H9 (cell line): Measurements from ENCODE around the gene ILF3. TPM values are rescaled to one million over a fixed set of nuclear protein-coding genes. Genes with fewer than 3 reads are reported as not detected.

ENCODE experiments used
- DNase-seq: peaks from one replicate; pipeline ENCODE4 v3.0.0-alpha.2; 2017
- H2AFZ ChIP-seq: one replicate; pipeline ENCODE4 v1.6.1; 2013; ENCODE audit warnings: mild to moderate bottlenecking, low read length, control low read depth, moderate library complexity
- H2AK5ac ChIP-seq: 2 replicates; pipeline ENCODE4 v1.6.1; 2013; ENCODE audit warnings: low read length, control low read depth, mixed read lengths; ENCODE audit not compliant: insufficient read length
- H2BK120ac ChIP-seq: one replicate; pipeline ENCODE4 v1.6.1; 2013; ENCODE audit warnings: low read depth, mild to moderate bottlenecking, low read length, control low read depth, inconsistent platforms; ENCODE audit not compliant: poor library complexity, severe bottlenecking
- H2BK12ac ChIP-seq: 2 replicates; pipeline ENCODE4 v1.6.1; 2013; ENCODE audit warnings: low read length, control low read depth, mixed read lengths, low read depth; ENCODE audit not compliant: insufficient read length
- H2BK15ac ChIP-seq: 2 replicates; pipeline ENCODE4 v1.6.1; 2013; ENCODE audit warnings: low read depth, low read length, control low read depth
- H2BK20ac ChIP-seq: one replicate; pipeline ENCODE4 v1.6.1; 2013; ENCODE audit warnings: low read depth, mild to moderate bottlenecking, low read length, control low read depth, inconsistent platforms; ENCODE audit not compliant: poor library complexity, severe bottlenecking
- H2BK5ac ChIP-seq: 2 replicates; pipeline ENCODE4 v1.6.1; 2013; ENCODE audit warnings: low read length, control low read depth, mixed read lengths; ENCODE audit not compliant: insufficient read length
- H3K14ac ChIP-seq: 2 replicates; pipeline ENCODE4 v1.6.1; 2013; ENCODE audit warnings: low read length, control low read depth; ENCODE audit not compliant: insufficient read depth
- H3K18ac ChIP-seq: 2 replicates; pipeline ENCODE4 v1.6.1; 2013; ENCODE audit warnings: low read depth, mild to moderate bottlenecking, mixed read lengths, low read length, control low read depth; ENCODE audit not compliant: insufficient read length
- H3K23ac ChIP-seq: 2 replicates; pipeline ENCODE4 v1.6.1; 2013; ENCODE audit warnings: low read length, control low read depth, mixed read lengths, low read depth; ENCODE audit not compliant: insufficient read length
- H3K23me2 ChIP-seq: 2 replicates; pipeline ENCODE4 v1.6.1; 2013; ENCODE audit warnings: low read depth, mild to moderate bottlenecking, mixed read lengths, low read length, control low read depth; ENCODE audit not compliant: insufficient read length, poor library complexity, severe bottlenecking
- H3K27ac ChIP-seq: 2 replicates; pipeline ENCODE4 v1.5.1; 2013; ENCODE audit warnings: low read length, control low read depth, mixed read lengths, low read depth; ENCODE audit not compliant: insufficient read length
- H3K27me3 ChIP-seq: 2 replicates; pipeline ENCODE4 v1.6.1; 2013; ENCODE audit warnings: low read length, control low read depth, inconsistent platforms; ENCODE audit not compliant: insufficient read depth
- H3K4ac ChIP-seq: 2 replicates; pipeline ENCODE4 v1.6.1; 2013; ENCODE audit warnings: low read depth, mild to moderate bottlenecking, control low read depth, inconsistent platforms, low read length, moderate library complexity
- H3K4me1 ChIP-seq: 2 replicates; pipeline ENCODE4 v1.6.1; 2013; ENCODE audit warnings: low read length, control low read depth, inconsistent platforms; ENCODE audit not compliant: insufficient read depth
- H3K4me2 ChIP-seq: 2 replicates; pipeline ENCODE4 v1.6.1; 2013; ENCODE audit warnings: low read length, control low read depth, mixed read lengths; ENCODE audit not compliant: insufficient read length, insufficient read depth
- H3K56ac ChIP-seq: 2 replicates; pipeline ENCODE4 v1.6.1; 2013; ENCODE audit warnings: low read depth, mild to moderate bottlenecking, mixed read lengths, low read length, control low read depth; ENCODE audit not compliant: insufficient read length
- H3K79me1 ChIP-seq: 2 replicates; pipeline ENCODE4 v1.6.1; 2013; ENCODE audit warnings: low read depth, mild to moderate bottlenecking, moderate library complexity, low read length, control low read depth, inconsistent platforms; ENCODE audit not compliant: insufficient read depth, poor library complexity, severe bottlenecking
- H3K79me2 ChIP-seq: 2 replicates; pipeline ENCODE4 v1.6.1; 2013; ENCODE audit warnings: low read length, control low read depth, inconsistent platforms; ENCODE audit not compliant: insufficient read depth
- H3K9ac ChIP-seq: 2 replicates; pipeline ENCODE4 v1.6.1; 2013; ENCODE audit warnings: low read length, control low read depth, mixed read lengths; ENCODE audit not compliant: insufficient read length; ENCODE audit errors: extremely low read depth
- H3K9me3 ChIP-seq: one replicate; pipeline ENCODE4 v1.6.1; 2013; ENCODE audit warnings: low read depth, low read length, inconsistent platforms; ENCODE audit not compliant: control insufficient read depth
- H3T11ph ChIP-seq: one replicate; pipeline ENCODE4 v1.6.1; 2013; ENCODE audit warnings: mild to moderate bottlenecking, low read length, control low read depth, inconsistent platforms
- H4K20me1 ChIP-seq: one replicate; pipeline ENCODE4 v1.6.1; 2013; ENCODE audit not compliant: control insufficient read depth, insufficient read length, insufficient read depth
- H4K5ac ChIP-seq: 2 replicates; pipeline ENCODE4 v1.6.1; 2013; ENCODE audit warnings: low read depth, mild to moderate bottlenecking, mixed read lengths, low read length, control low read depth; ENCODE audit not compliant: insufficient read length
- H4K8ac ChIP-seq: replicated peaks from 2 replicates; pipeline ENCODE4 v1.6.1; 2013; ENCODE audit warnings: low read length, control low read depth, mixed read lengths, low read depth; ENCODE audit not compliant: insufficient read length
- H4K91ac ChIP-seq: 2 replicates; pipeline ENCODE4 v1.6.1; 2013; ENCODE audit warnings: low read depth, mild to moderate bottlenecking, moderate library complexity, mixed read lengths, low read length, control low read depth; ENCODE audit not compliant: insufficient read length
- H3K27ac Mint-ChIP-seq, 3 experiments: 2 replicates in 2 of 3; 3 replicates in 1 of 3; pipeline ENCODE4 v1.8.0; 2020 to 2021; ENCODE audit warnings: mixed read lengths in 3 of 3, mild to moderate bottlenecking in 1 of 3, moderate library complexity in 1 of 3
- H3K27me3 Mint-ChIP-seq: 2 replicates; pipeline ENCODE4 v1.8.0; 2021; ENCODE audit warnings: low read depth, mild to moderate bottlenecking, moderate library complexity, mixed read lengths
- H3K36me3 Mint-ChIP-seq, 3 experiments: 2 replicates in 2 of 3; 3 replicates in 1 of 3; pipeline ENCODE4 v1.8.0; 2020 to 2021; ENCODE audit warnings: low read depth in 3 of 3, mixed read lengths in 3 of 3; ENCODE audit not compliant: insufficient read depth in 1 of 3
- H3K4me1 Mint-ChIP-seq, 2 experiments: 2 replicates each; pipeline ENCODE4 v1.8.0; 2020; ENCODE audit warnings: mixed read lengths in 2 of 2
- H3K4me3 Mint-ChIP-seq, 2 experiments: 2 replicates in 1 of 2; 3 replicates in 1 of 2; pipeline ENCODE4 v1.8.0; 2020 to 2021; ENCODE audit warnings: mild to moderate bottlenecking in 2 of 2, mixed read lengths in 2 of 2, moderate library complexity in 1 of 2
- H3K9me3 Mint-ChIP-seq, 2 experiments: 2 replicates in 1 of 2; 3 replicates in 1 of 2; pipeline ENCODE4 v1.8.0; 2020; ENCODE audit warnings: mild to moderate bottlenecking in 2 of 2, mixed read lengths in 2 of 2, moderate library complexity in 1 of 2
- WGBS: extraction: QIAGEN DNeasy Blood & Tissue Kit; methylation state at CpG from one replicate; pipeline ENCODE4 v1.1.7; 2013; ENCODE audit warnings: missing lambda C conversion rate, low lambda C conversion rate, mixed read lengths; ENCODE audit not compliant: insufficient read length; ENCODE audit errors: extremely low coverage; 5-methylcytosine and 5-hydroxymethylcytosine counted together
- microRNA-seq: library from miRNA; unstranded; fragments of <30 nt; microRNA quantifications from one replicate; pipeline ENCODE4, GENCODE V29; 2020; ENCODE audit warnings: borderline microRNAs expressed
- total RNA-seq: library from RNA; stranded (reverse); gene quantifications from 2 replicates; pipeline ENCODE4 v1.2.1, GENCODE V29; 2021
- TF ChIP-seq, protein P1 (sequence below): fragments of 200-600 bp; sonication (generic); conservative IDR thresholded peaks from 3 replicates; pipeline ENCODE4 v1.8.0; 2021; ENCODE audit warnings: antibody characterized with exemption, mild to moderate bottlenecking

The ILF3 gene
- total RNA-seq, 1 experiment from 2014 or later, result 841 TPM

DNA sequence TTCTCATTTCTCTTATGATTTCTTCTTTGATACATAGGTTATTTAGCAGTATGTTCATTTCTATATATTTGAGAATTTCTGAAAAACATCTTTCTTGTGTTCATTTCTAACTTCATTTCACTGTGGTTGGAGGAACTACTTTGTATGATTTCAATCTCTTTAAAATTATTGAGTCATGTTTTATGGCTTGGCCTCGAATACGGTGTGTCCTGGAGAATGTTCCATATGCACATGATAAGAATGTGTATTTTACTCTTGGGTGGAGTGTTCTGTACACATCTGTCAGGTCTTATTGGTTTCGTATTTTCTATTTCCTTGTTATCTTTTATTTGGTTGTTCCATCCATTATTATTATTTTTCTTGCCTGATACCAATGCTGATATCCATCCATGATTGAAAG, 86.7 kb downstream of the ILF3 start:
- H4K20me1 ChIP-seq, result no peaks in the 10 kb centered on the region

More for the DNA sequence above, 86.7 kb downstream of the ILF3 start:
- Histone ChIP-seq H3K4me2 (no peak overlapping the region), H3K9ac (no peak overlapping the region), H3K79me1 (peaks cover 3% of the 10 kb centered on the region), H2BK120ac (no peak overlapping the region), H2AFZ (no peak overlapping the region), H3K18ac (no peak overlapping the region), H3K23ac (no peak overlapping the region), H4K5ac (no peak overlapping the region), H2BK12ac (no peak overlapping the region), H4K91ac (no peak overlapping the region), H3K27ac (no peak overlapping the region), H2BK20ac (no peak overlapping the region), H2AK5ac (no peak overlapping the region), H3K4ac (no peak overlapping the region), H3K56ac (no peak overlapping the region), H3K4me1 (no peaks in the 10 kb centered on the region), H3K23me2 (no peaks in the 10 kb centered on the region), H3K9me3 (no peaks in the 10 kb centered on the region), H3T11ph (no peak overlapping the region), H2BK15ac (no peak overlapping the region), H3K27me3 (no peaks in the 10 kb centered on the region), H3K14ac (no peak overlapping the region), H2BK5ac (no peak overlapping the region), H3K79me2 (peaks cover 3% of the 10 kb centered on the region), H4K8ac (no peak overlapping the region)
- DNase-seq, result no peak
- peaks cover 5 to 7% of the 10 kb centered on the region in 2 experiments; a peak in 4 of 5 replicates for H3K9me3 Mint-ChIP-seq
- TF ChIP-seq, protein P1, sequence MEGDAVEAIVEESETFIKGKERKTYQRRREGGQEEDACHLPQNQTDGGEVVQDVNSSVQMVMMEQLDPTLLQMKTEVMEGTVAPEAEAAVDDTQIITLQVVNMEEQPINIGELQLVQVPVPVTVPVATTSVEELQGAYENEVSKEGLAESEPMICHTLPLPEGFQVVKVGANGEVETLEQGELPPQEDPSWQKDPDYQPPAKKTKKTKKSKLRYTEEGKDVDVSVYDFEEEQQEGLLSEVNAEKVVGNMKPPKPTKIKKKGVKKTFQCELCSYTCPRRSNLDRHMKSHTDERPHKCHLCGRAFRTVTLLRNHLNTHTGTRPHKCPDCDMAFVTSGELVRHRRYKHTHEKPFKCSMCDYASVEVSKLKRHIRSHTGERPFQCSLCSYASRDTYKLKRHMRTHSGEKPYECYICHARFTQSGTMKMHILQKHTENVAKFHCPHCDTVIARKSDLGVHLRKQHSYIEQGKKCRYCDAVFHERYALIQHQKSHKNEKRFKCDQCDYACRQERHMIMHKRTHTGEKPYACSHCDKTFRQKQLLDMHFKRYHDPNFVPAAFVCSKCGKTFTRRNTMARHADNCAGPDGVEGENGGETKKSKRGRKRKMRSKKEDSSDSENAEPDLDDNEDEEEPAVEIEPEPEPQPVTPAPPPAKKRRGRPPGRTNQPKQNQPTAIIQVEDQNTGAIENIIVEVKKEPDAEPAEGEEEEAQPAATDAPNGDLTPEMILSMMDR, result no peak
- peaks cover 6 to 15% (median 13%) of the 10 kb centered on the region in 3 experiments for H3K36me3 Mint-ChIP-seq
- no peak overlapping the region for H3K27ac Mint-ChIP-seq
- WGBS, result no CpG with 5 or more reads among the region's 3 CpGs
- H3K4me3 Mint-ChIP-seq, result no peak overlapping the region
- H3K4me1 Mint-ChIP-seq, result peaks cover 10 to 16% of the 10 kb centered on the region in 2 experiments
- no peaks in the 10 kb centered on the region for H3K27me3 Mint-ChIP-seq

Small RNA genes lying within 50 kb of the gene (microRNA-seq; reads per million reads assigned to microRNA genes)
- gene MIR638, result not detected

Other genes with a start within 250 kb of the ILF3 start
- 8.5 and 8.9 TPM in 2 replicates for gene PDE4A, start 233.8 kb upstream of the ILF3 start, total RNA-seq
- gene KEAP1, start 151.0 kb upstream of the ILF3 start, total RNA-seq, result 88.7 and 101 TPM in 2 replicates
- gene S1PR5, start 136.9 kb upstream of the ILF3 start, total RNA-seq, result 7.1 and 8.1 TPM in 2 replicates
- 55.2 and 55.8 TPM in 2 replicates for gene ATG4D, start 110.4 kb upstream of the ILF3 start, total RNA-seq
- gene KRI1, start 88.3 kb upstream of the ILF3 start, total RNA-seq, result 57.4 and 63.8 TPM in 2 replicates
- 2.8 and 3.7 TPM in 2 replicates for gene CDKN2D, start 85.4 kb upstream of the ILF3 start, total RNA-seq
- 146 and 150 TPM in 2 replicates for gene AP1M2, start 67.0 kb upstream of the ILF3 start, total RNA-seq
- 111 and 121 TPM in 2 replicates for gene SLC44A2, start 28.8 kb upstream of the ILF3 start, total RNA-seq
- gene QTRT1, start 47.1 kb downstream of the ILF3 start, total RNA-seq, result 63.1 and 63.6 TPM in 2 replicates
- gene DNM2, start 63.7 kb downstream of the ILF3 start, total RNA-seq, result 136 and 152 TPM in 2 replicates
- 32.1 and 32.3 TPM in 2 replicates for gene TMED1, start 181.9 kb downstream of the ILF3 start, total RNA-seq
- 0.20 TPM in 1 of 2 replicates, not detected in the other for gene C19orf38, start 194.1 kb downstream of the ILF3 start, total RNA-seq
- gene CARM1, start 217.2 kb downstream of the ILF3 start, total RNA-seq, result 111 and 113 TPM in 2 replicates